HuH-7.5 (cell line): ENCODE results near the gene FLVCR2.
"Not testable (repeated sequence)": the region's sequence is repeated elsewhere in the genome, so short reads cannot be mapped to it uniquely, and the experiment has no call there.

Experiments used
- DNase-seq: peaks from one replicate; pipeline ENCODE4 v3.0.0; 2011; ENCODE audit warnings: low spot score

Gene FLVCR2

DNA sequence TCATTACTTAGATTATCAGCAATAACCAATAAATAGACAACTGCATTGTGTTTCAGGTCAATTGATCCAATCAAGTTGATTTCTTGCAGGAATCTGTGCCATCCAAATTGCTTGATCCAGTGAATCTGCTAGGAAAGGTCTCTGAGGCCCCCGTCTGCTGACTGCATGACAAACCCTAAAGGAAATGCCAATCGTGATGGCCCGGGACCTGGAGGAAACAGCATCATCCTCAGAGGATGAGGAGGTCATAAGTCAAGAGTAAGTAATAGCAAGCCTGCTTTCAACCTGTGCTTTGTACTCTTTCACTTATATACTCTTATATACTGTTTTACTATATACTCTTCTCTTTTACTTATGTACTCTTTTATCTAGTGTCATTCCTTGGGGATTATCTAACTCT, 84.5 kb downstream of the FLVCR2 start:
- DNase-seq: no peak

DNA sequence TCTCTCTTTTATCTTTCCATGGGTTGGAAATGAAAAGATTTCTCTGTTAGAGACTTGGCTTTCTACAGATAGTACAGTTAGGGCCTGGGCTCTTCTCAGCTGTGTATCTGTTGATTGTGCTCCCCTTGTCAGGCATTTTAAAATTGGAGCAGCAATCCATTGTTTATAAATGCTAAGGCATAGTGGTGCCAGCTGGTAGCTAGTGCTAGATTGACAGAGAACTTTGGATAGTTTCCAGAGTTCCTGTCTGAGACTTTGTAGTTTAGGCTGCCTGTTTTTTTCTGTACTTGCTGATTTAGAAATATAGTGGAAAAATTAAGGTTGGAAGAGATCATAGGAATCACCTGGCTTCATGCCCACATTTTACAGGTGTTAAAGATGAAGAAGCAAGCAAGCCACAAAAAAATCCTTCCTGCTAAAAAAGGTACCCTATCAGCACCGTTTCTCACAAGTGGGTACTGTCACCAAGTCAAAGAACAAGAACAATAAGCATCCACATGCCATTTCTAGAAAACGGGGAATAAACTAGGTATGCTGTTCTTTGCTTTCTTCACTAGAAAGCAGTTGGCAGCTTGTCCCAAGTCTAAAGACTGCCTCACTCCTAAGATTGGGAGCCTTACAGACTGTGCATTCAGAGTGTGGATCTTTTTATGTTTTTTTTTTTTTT, 88.8 kb downstream of the FLVCR2 start:
- no peak for DNase-seq

DNA sequence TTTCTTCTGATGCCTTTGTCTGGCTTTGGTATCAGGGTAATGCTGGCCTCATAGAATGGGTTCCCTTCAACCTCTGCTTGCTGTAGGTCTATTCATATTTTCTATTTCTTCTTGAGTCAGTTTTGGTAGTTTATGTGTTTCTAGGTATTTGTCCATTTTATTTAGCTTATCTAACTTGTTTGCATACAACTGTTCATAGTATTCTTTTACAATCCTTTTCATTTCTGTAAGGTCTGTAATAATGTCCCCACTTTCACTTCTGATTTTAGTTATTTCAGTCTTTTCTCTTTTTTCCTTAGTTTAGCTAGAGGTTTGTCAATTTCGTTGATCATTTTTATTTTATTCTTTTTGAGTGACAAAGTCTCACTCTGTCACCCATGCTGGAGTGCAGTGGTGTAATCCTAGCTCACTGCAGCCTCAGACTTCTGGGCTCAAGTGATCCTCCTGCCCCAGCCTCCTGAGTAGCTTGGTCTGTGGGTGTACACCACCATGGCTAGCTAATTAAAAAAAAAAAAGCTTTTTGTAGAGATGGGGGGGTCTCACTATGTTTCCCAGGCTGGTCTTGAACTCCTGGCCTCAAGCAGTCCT, 94.3 kb downstream of the FLVCR2 start:
- DNase-seq: no peak

DNA sequence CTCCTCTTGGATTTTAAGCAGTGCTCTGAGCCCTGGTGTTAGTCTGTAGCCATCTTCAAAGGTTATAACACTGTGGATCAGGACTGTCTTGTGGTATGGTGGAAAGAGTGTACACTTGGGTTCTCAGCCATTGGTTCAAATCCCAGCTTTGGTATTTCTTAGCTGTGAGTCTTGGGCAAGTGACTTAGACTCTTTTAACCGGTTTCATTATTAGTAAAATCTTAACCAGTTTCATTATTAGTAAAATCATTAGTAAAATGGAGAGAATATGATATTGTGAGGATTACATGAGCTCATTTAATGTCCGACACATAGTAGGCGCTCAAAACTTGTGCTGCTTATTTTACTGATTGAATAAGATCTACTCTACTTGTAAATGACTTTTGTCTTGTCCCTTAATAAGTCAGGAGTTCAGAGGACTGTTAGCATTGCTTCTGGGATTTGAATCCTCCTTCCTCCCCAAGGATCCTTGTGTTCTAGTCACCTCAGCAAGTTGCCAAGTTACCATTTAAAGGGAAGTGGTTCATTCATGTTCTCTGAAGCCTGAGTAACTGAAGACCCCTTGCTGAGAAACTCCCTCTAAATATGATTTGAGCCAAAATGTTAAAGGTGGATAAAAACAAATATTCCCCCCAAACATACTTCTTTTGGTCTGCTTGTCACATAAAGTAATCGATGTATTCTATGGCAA, 95.1 kb downstream of the FLVCR2 start:
- no peak for DNase-seq

DNA sequence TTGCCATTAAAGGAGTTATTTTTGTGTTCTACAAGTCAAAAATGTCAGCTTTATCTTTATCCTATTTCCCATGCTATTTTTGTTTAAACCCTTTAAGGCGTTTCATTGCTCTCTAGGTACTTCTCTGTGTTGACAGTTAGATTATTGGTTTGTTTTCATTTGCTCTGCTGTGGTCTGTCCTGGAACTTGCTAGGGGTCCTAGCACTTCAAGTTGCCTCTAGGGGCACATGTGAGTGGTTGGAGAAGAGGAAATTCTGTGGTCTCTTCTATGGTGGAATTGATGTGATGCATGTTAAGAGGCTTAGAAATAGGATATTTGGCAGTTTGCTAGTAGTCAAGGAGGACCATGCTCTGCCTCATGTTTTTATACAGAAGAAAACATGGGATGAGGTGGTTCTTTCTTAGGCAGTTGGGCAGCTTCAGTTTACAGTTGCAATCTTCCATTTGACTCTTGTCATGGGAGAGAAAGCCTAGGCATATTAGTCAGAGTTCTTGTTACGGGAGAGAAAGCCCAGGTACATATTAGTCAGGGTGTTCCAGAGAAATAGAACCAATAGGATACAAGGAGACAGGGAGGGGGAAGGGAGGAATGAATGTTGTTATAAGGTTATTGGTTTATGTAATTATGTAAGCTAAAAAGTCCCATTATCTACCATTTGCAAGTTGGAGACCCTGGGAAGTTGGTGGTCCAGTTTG, 97.0 kb downstream of the FLVCR2 start:
- DNase-seq: no peak

DNA sequence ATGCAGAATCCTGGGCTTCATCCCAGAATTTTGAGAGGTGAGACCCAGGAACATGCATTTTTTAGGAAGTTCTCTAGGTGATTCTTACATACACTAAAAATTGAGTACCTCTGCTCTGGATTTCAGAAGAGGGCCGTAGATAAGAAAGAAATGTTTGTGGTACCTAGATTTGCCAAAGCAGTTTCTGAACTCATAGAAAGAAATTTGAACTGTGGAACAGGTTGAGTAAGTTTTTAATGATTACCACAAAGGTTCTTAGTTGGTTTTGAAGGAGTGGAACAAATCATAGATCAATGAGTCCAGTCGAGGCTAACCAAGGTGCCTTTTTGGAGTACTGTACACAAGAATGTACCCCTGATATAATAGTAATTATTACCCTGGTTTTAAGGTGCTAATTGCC, 107.5 kb downstream of the FLVCR2 start:
- DNase-seq: no peak

DNA sequence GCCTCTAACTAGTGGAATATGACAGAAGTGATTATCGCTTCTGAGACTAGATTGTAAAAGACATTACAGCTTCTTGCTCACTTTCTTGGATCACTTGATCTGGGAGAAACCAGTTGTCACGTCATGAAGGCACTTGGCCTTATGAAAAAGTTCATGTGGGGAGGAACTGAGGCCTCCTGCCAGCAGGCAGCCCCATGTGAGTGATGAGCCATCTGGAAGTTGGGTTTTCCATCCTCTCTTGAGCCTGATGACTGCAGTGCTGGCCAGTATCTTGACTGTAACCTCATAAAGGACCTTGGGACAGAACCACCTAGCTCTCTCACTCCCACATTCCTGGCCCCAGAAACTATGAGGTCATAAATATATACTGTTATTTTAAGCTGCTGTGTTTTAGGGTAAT, 110.6 kb downstream of the FLVCR2 start:
- no peak for DNase-seq

DNA sequence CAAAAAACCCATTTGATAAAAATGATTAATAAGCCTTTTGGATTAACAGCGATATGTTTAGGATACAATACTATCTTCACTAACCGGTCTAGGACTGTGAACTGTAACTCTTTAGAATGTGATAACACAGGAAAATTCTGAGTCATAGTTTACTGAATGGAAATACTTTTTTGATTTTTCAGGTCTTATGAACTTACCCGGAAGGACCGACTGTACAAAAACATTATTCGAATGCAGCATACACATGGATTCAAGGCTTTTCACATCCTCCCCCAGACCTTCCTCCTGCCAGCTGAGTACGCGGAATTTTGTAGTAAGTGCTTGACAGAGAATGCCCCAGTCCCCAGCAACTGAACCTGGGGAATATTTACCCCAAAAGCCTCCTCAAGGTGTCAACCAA, 111.6 kb downstream of the FLVCR2 start:
- DNase-seq: no peak

DNA sequence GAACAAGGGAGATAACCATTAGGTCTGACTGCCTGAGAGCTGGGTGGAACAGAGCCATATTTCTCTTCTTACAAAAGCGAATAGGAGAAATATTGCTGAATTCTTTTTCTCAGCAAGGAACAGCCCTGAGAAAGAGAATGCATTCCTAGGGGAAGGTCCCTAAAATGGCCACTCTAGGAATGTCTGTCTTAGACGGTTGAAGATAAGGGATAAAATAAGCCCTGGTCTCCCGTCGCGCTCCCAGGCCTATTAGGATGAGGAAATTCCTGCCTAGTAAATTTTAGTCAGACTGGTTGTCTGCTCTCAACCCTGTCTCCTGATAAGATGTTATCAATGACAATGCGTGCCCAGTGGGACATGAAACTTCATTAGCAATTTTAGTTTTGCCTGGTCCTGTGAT, 116.6 kb downstream of the FLVCR2 start:
- not testable (repeated sequence) for DNase-seq

DNA sequence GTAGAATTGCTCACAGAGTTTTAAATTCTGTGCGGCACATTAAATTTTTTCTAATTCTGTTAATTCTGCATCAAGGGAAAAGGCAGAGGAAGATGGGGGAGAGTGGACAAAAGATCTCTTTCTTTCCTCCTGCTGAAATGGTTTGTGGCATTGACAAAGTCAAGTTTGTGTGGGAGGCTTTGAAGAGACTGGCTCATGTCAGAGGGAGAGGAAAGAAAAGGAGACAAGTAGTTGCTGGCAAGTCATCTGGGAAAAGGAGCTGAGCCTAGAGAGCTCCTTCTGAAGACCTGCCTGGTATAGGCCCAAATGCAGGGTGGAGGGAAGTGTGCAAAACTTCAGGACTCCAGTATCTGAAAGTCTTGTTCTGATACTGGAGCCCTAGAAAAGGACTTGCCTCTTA, 119.0 kb downstream of the FLVCR2 start:
- DNase-seq: no peak
